Right renal pelvis (tissue), 4 donors: Measurements from ENCODE around the gene DNAH9. TPM values are rescaled to one million over a fixed set of nuclear protein-coding genes. Genes with fewer than 3 reads are reported as not detected.
"Not testable (repeated sequence)": the region's sequence is repeated elsewhere in the genome, so short reads cannot be mapped to it uniquely, and the experiment has no call there.

ENCODE experiments used
- DNase-seq, 4 donors: peaks; one replicate each; pipeline ENCODE4 v3.0.0-alpha.2; 2013; ENCODE audit warnings: low read depth in 4 of 4, low spot score in 3 of 4, missing footprints in 1 of 4
- polyA plus RNA-seq, 4 donors: library from polyadenylated mRNA; unstranded; fragments of 120-200 nt; gene quantifications; one replicate each; pipeline ENCODE4 v1.2.1, GENCODE V29; 2013; ENCODE audit not compliant: insufficient read length in 4 of 4

Gene DNAH9
- polyA plus RNA-seq, 4 donors, result 4.6 to 12.0 (median 5.3) TPM

- no peak for DNase-seq
These were observed 350.5 kb downstream of the DNAH9 start for GRCh38 chr17:11948789-11949188.

- not testable (repeated sequence) for DNase-seq
These were observed 351.3 kb downstream of the DNAH9 start for GRCh38 chr17:11949571-11949970.

GRCh38 chr17:11950771-11951519, 352.7 kb downstream of the DNAH9 start:
- no peak for DNase-seq

GRCh38 chr17:11952610-11953009, 354.3 kb downstream of the DNAH9 start:
- no peak for DNase-seq

GRCh38 chr17:11953924-11954323, 355.7 kb downstream of the DNAH9 start:
- no peak for DNase-seq

GRCh38 chr17:11954936-11955335, 356.7 kb downstream of the DNAH9 start:
- DNase-seq, result no peak

- no peak for DNase-seq
These were observed 371.3 kb downstream of the DNAH9 start for GRCh38 chr17:11969565-11969964.

- not testable (repeated sequence) for DNase-seq
These were observed 374.5 kb downstream of the DNAH9 start for GRCh38 chr17:11972741-11973140.

- no peak for DNase-seq
These were observed 381.5 kb downstream of the DNAH9 start for GRCh38 chr17:11979795-11980194.

- DNase-seq, result no peak
These were observed 382.5 kb downstream of the DNAH9 start for GRCh38 chr17:11980813-11981212.

- no peak for DNase-seq
These were observed 383.6 kb downstream of the DNAH9 start for GRCh38 chr17:11981862-11982261.

GRCh38 chr17:11986179-11986941, 388.1 kb downstream of the DNAH9 start:
- no peak for DNase-seq

- DNase-seq, result peak in 3 of 4 donors; percentile 2 to 28 (median 8)
These were observed 388.7 kb downstream of the DNAH9 start for GRCh38 chr17:11986942-11987329.

GRCh38 chr17:11990363-11990983, 392.2 kb downstream of the DNAH9 start:
- DNase-seq, result no peak

- DNase-seq, result no peak
These were observed 393.2 kb downstream of the DNAH9 start for GRCh38 chr17:11991461-11991860.

- peak in 2 of 4 donors; percentile 7 to 30 for DNase-seq
These were observed 398.5 kb downstream of the DNAH9 start for GRCh38 chr17:11996722-11997146.

GRCh38 chr17:11997147-11997971, 399.1 kb downstream of the DNAH9 start, which contains the start of gene ZNF18:
Gene ZNF18 (minus strand): TSS chr17:11997475. CDS start chr17:11992829, 4,646 bp downstream.
- DNase-seq, result peak; percentile 85 to 88 (median 87)

- no peak for DNase-seq
These were observed 399.6 kb downstream of the DNAH9 start for GRCh38 chr17:11997972-11998233.

GRCh38 chr17:11999696-12000095, 401.4 kb downstream of the DNAH9 start:
- no peak for DNase-seq

GRCh38 chr17:12007466-12007865, 409.2 kb downstream of the DNAH9 start:
- no peak for DNase-seq
